Tibial nerve (tissue), 3 donors: ENCODE results near the gene TNXB.

Experiments used
- CTCF ChIP-seq, 5 experiments: fragments of 200-600 bp in 3 of 5; fragments of 450-650 bp in 2 of 5; sonication (generic) in 3 of 5; IDR thresholded peaks; one replicate each; pipeline ENCODE4 v1.5.1; 2016 to 2019; ENCODE audit warnings: antibody characterized with exemption in 5 of 5, mild to moderate bottlenecking in 3 of 5, moderate library complexity in 2 of 5
- POLR2A ChIP-seq, 2 donors: fragments of 450-650 bp; IDR thresholded peaks; one replicate each; pipeline ENCODE4 v1.6.1; 2017; ENCODE audit warnings: antibody characterized with exemption in 2 of 2, mild to moderate bottlenecking in 2 of 2, moderate library complexity in 2 of 2

- no peak for TF ChIP-seq CTCF (IDR thresholded peaks at IDR 0.05)
- TF ChIP-seq POLR2A (IDR thresholded peaks at IDR 0.05) = no peak
These were observed 13.1 kb downstream of the TNXB start for GRCh38 chr6:32096087-32096393.
